Measurements from ENCODE around the gene GTPBP1. TPM values are rescaled to one million over a fixed set of nuclear protein-coding genes. Genes with fewer than 3 reads are reported as not detected.

The GTPBP1 gene
- total RNA-seq, 1 experiment from 2014 or later, result 108 TPM

DNA sequence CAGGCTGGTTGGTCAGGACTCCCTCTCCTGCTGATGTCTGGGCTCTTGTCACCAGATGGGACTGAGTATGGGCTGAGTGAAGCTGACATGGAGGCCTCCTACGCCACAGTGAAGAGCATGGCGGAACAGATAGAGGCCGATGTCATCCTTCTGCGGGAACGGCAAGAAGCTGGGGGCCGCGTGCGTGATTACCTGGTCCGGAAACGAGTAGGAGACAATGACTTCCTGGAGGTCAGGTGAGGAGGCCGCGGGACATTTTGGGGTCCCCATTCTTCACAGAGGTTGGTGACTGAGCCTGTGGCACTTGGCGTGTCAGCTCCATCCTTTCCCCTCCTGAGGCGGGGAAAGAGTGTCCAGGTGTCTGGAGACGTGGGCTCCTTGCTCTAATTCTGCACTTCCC is 10.1 kb downstream of the GTPBP1 start:
- H3K36me3 Mint-ChIP-seq (ENCODE audit: insufficient read depth in 1 of 3, low read depth in 3 of 3), result peaks cover 14 to 59% (median 45%) of the 10 kb centered on the region in 3 experiments
- H3K4me1 Mint-ChIP-seq, result peaks cover 27 to 42% of the 10 kb centered on the region in 2 experiments
- no peak overlapping the region for H3K56ac ChIP-seq (ENCODE audit: insufficient read length, low read depth, low read length)
- peaks cover 12% of the 10 kb centered on the region; the same call in 1 of the 2 replicates for H3K79me2 ChIP-seq (ENCODE audit: insufficient read depth, low read length)
- H4K20me1 ChIP-seq (ENCODE audit: control insufficient read depth, insufficient read depth, insufficient read length), result no peaks in the 10 kb centered on the region
- H4K5ac ChIP-seq (ENCODE audit: insufficient read length, low read depth, low read length), result no peak overlapping the region
- peaks cover 4% of the 10 kb centered on the region for H3K79me1 ChIP-seq (ENCODE audit: insufficient read depth, low read depth, low read length, poor library complexity, severe bottlenecking)
- H2BK12ac ChIP-seq (ENCODE audit: insufficient read length, low read depth, low read length), result no peak overlapping the region
- peak overlapping the region; percentile 7 to 96 (median 52); a peak in 4 of 7 replicates for H3K27ac Mint-ChIP-seq
- no peak overlapping the region for H3K23ac ChIP-seq (ENCODE audit: insufficient read length, low read depth, low read length)
- no peaks in the 10 kb centered on the region for H3K27me3 ChIP-seq (ENCODE audit: insufficient read depth, low read length)
- H2AFZ ChIP-seq (ENCODE audit: low read length), result no peak overlapping the region
- H3K9me3 ChIP-seq (ENCODE audit: control insufficient read depth, low read depth, low read length), result no peaks in the 10 kb centered on the region
- no peaks in the 10 kb centered on the region for H3K9me3 Mint-ChIP-seq
- H2BK20ac ChIP-seq (ENCODE audit: low read depth, low read length, poor library complexity, severe bottlenecking), result no peak overlapping the region
- H2BK5ac ChIP-seq (ENCODE audit: insufficient read length, low read length), result no peak overlapping the region
- peaks cover 10% of the 10 kb centered on the region; the same call in 1 of the 2 replicates for H3K4me1 ChIP-seq (ENCODE audit: insufficient read depth, low read length)
- H3T11ph ChIP-seq (ENCODE audit: low read length), result no peak overlapping the region
- TF ChIP-seq, protein P1, sequence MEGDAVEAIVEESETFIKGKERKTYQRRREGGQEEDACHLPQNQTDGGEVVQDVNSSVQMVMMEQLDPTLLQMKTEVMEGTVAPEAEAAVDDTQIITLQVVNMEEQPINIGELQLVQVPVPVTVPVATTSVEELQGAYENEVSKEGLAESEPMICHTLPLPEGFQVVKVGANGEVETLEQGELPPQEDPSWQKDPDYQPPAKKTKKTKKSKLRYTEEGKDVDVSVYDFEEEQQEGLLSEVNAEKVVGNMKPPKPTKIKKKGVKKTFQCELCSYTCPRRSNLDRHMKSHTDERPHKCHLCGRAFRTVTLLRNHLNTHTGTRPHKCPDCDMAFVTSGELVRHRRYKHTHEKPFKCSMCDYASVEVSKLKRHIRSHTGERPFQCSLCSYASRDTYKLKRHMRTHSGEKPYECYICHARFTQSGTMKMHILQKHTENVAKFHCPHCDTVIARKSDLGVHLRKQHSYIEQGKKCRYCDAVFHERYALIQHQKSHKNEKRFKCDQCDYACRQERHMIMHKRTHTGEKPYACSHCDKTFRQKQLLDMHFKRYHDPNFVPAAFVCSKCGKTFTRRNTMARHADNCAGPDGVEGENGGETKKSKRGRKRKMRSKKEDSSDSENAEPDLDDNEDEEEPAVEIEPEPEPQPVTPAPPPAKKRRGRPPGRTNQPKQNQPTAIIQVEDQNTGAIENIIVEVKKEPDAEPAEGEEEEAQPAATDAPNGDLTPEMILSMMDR (conservative IDR thresholded peaks at IDR 0.05), result no peak
- no peak overlapping the region for H3K27ac ChIP-seq (ENCODE audit: insufficient read length, low read depth, low read length)
- no peak overlapping the region for H3K18ac ChIP-seq (ENCODE audit: insufficient read length, low read depth, low read length)
- H3K9ac ChIP-seq (ENCODE audit: extremely low read depth, insufficient read length, low read length), result no peak overlapping the region
- no peak overlapping the region for H3K4me2 ChIP-seq (ENCODE audit: insufficient read depth, insufficient read length, low read length)
- no peak overlapping the region for H3K4ac ChIP-seq (ENCODE audit: low read depth, low read length)
- no peak overlapping the region for H2AK5ac ChIP-seq (ENCODE audit: insufficient read length, low read length)
- no peak for DNase-seq
- no peaks in the 10 kb centered on the region for H3K27me3 Mint-ChIP-seq (ENCODE audit: low read depth)
- H2BK15ac ChIP-seq (ENCODE audit: low read depth, low read length), result no peak overlapping the region
- no CpG with 5 or more reads among the region's 15 CpGs for WGBS (ENCODE audit: extremely low coverage, insufficient read length, low lambda C conversion rate)
- H4K91ac ChIP-seq (ENCODE audit: insufficient read length, low read depth, low read length), result no peak overlapping the region
- no peaks in the 10 kb centered on the region for H3K23me2 ChIP-seq (ENCODE audit: insufficient read length, low read depth, low read length, poor library complexity, severe bottlenecking)
- no peak overlapping the region for H4K8ac ChIP-seq (replicated peaks; ENCODE audit: insufficient read length, low read depth, low read length)
- no peak overlapping the region for H3K4me3 Mint-ChIP-seq
- H2BK120ac ChIP-seq (ENCODE audit: low read depth, low read length, poor library complexity, severe bottlenecking), result no peak overlapping the region
- no peak overlapping the region for H3K14ac ChIP-seq (ENCODE audit: insufficient read depth, low read length)

Measured in H9 (cell line).